GM19351 (cell line): ENCODE measurements around the gene ATP1A2.
A peak's percentile ranks its signal among the peaks of the same experiment; 100 is the strongest.

Source experiments
- ATAC-seq: cut with Tn5 transposase; IDR thresholded peaks from one replicate; pipeline ENCODE4 v1.9.1; 2021; ENCODE audit warnings: mild to moderate bottlenecking, moderate library complexity; ENCODE audit not compliant: unreplicated experiment

Gene ATP1A2

DNA sequence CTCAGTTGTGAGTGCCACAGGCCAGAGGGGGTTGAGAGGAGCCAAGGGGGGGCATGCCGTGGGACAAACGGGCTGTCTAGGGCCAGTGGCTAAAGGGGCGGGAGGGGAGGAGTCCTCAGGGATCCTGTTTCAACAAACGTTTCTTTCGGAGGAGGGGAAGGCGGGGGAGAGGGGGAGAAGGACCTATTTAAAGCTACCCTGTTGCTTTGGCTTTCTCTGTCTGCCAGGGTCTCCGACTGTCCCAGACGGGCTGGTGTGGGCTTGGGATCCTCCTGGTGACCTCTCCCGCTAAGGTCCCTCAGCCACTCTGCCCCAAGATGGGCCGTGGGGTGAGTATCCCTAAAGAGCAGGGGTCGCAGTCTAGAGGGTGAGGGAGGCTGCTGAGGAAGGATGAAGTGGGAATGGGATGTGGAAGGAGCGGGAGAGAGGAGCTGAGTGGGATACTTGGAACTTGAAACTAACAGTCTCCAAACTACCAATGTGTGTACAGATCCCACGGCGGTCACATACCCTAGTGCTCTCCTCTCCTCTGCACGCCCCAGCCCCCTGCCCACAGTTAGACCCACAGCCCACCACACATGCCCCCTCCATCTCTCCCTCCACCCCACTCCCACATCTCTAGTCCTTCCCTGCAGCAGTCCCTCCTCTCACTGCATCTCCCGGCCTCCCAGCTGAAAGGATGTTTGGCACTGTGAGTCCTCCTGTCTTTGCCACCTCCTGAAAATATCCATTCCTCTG lies at the start of gene ATP1A2:
Gene ATP1A2, plus strand, starts transcription at position 215 of the 738 bp plus-strand sequence. Its CDS starts 103 bp downstream, at position 318.
- no peak for ATAC-seq

DNA sequence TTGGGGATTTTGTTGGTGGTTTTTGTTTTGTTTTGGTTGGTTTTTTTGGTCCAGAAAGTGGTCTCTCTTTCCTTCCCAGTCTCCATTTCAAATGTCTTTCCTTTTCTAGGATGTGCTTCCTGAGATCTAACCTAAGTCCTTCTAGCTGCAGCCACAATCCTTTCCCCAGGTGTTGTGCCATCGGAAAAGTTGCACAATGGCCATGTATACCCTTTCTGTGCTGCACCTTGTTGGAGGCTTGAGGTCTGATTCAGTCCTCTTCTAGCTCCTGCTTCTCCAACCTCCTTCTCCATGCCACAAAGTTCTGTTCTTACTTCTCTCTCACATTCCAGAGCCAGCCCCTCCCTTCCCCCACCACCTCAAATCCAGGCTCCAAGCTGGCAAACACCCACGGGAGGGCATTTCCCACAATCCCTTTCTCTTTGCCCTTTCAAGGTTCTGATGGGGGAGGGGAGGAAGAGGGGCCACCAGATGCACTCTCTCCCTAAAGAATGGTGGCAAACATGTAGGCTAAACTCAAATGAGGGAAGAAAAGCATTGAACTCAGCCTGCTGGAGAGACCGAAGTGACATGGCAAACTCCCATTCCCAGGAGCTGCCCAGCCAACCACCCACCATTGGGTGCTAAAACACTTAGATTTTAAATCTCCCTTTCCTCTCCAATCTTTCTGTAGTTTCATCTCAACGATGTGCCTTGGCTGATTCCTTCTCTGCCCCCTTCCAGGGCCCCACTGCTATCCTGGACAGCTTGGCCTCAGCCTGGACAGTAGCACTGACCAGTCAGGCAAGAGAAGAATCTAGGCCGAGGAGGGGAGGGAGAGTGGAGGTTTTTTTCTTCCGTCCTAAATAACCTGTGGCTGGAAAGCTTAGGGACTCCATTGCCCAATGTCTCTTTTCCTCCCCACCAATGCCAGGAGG lies 48.5 kb upstream of the ATP1A2 start:
- ATAC-seq: no peak

DNA sequence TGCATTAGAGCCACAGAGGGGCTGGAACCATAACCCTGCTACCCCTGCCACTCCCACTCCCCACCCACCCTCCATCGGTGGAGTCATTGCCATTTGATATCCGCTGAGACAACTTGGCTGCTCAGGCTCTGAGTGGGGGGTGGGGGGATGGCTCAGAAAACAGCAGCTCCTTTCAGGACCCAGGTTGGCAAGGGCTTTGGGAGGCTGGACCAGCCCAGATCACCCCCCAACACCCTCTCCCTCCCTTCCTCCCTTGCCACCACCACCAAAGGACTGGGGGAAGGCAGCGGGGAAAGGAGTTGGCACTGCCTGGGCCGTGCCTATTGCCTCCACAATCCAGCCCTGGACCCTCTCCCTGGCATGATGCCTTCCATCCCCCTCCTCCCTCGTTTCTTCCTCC lies 47.3 kb upstream of the ATP1A2 start:
- ATAC-seq: no peak

DNA sequence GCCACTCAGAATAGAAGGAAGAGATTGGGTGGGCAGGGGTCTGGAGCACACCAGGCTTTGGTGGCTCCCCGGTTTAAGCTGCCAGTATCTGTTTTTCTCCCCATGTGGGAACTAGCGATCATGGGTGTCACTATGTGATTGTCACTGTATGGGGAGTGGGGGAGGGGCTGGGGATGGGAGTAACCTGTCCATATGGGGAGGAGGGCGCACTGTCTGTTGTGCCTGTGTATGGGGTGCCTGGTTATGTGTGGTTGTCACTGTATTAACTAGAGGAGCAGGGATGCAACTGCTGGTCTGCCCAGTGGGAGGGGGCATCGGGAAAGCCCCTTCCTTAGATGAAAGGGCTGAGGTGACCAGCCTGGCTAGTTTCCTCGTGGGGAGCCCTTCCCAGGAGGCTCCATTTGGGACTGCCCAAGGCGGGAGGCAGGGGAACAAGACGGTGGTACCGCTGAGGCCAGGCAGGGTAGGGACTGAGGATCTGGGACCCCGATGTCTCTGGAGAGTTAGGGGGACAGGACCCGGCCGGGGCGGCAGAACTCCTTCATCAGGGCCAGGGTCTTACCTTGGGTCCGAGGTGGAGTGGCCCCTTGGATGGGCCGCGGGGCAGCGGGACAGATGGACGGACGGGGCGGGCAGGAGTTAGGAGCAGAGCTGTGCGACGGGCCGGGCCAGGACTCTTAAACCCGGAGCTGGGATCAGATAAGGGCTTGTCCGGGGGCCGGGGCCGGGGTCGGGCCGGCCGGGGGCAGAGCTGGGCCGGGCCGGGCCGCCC lies 45.9 kb upstream of the ATP1A2 start, which contains the start of gene KCNJ10:
Gene KCNJ10, minus strand, starts transcription at position 701 of the 772 bp plus-strand sequence. CDS start 27,628 bp downstream, outside the sequence.
- no peak for ATAC-seq

DNA sequence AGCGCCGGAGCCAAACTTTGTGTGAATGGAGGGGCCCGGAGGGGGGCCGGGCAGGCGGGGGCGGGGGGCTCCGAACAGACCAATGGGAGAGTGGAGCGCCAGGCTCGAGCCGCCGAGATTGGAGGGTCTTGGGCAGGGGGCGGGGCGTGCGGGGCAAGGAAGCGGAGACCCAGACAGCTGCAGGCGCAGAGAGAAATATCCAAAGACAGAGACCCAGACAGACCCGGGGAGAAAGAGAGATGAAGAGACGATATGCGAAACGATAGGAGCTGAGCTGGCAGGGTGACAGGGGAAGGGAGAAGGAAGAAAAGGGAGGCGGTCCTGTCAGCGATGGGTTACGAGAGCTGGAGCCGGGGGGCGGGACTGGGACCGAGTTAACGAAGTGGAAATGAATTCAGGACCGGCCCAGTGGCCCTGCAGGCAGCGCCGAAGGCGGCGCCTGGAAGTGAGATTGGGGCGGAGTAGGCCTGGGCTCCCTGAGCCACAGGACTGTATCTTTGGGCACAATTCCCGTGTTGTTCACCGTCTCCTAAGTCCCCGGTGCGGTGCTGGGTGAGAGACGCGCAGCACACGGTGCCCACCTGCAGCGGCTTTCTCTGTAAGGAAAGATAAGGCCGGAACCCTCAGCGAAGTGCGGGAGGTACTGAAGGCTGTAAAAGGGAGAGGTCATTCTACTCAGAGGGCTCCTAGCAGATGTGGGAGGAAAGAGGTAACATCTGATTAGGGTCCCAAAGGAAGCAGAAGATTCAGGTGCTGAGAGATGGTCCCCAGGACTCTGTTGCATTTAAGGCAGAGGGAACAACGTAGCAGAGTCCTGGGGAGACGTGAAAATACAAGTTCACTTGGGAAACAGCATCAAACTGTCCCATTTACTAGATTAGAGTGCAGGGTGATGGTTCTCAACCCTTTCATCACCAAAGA lies 45.1 kb upstream of the ATP1A2 start:
- ATAC-seq: peak; percentile 44

DNA sequence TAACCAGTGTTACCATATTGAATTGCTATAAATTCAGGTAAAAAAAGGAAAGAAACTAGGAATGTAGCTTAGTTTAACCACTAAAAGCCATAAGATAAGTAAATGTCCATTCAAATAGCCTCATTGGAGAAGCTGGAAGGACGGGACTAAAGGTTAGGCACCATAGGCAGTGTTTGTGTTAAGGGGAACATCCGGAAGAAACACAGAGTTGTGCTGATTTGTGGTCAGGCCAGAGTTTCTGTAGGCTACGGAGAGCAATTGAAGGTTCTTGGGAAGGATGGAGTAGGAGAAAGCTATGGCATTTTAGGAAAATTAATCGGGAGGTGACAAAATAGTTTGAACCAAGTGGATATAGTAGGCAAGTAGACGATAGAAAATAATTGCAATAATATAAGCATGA lies 44.3 kb upstream of the ATP1A2 start:
- ATAC-seq: no peak

DNA sequence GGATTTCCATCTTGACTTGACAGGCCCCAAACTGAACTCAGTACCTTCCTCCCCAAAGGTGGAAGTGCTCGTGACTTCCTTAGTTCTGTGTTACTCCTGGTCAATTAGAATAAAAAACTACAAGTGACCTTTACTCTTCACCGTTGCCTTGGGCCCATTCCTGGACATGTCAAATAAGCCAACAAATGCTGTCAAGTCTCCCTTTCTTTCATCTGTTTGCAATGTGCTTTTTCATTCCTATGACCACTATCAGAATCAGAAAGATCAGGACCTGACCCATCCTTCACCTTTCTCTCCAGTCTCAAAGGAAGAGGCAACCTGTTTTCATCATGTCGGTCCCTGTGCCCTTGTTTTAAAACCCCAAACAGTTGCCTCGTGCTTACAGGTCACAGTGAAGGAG lies 40.7 kb upstream of the ATP1A2 start:
- no peak for ATAC-seq

DNA sequence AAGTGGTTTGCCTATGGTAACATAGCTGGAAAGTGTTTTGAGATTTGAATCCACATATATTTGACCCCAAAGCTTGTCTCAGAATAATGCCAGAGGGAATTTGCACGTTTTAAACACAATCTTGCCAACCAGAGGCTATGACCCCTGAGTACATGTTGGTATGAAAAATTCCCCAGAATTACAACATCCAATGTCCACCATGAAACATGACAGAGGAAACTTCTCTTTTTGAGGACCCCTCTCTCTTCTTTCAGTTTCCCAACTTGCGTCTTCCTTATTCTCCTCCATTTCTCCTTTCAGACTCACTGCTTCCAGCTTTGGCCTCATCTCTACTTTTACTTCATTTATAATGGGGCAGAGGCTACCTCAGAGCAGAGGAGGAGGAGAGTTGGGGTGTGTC lies 39.7 kb upstream of the ATP1A2 start:
- no peak for ATAC-seq

DNA sequence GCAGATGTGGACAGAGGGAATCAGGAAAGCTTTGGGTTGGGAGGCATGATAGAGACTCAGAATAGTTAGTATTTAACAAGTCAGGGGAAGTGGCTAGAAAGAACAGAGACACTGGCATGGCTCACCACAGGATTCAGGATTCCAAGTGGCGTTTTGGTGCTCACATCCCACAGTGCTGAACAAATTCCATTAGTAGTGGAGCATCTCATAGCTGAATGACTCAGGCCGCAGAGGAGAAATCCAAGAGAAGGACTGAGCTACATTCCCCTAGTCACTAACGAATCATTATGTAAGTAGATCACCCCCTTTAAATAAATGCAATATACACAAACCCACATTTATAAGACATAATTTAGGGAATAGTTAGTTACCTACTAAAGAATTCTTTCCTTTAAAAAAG lies 39.3 kb upstream of the ATP1A2 start:
- ATAC-seq: no peak

DNA sequence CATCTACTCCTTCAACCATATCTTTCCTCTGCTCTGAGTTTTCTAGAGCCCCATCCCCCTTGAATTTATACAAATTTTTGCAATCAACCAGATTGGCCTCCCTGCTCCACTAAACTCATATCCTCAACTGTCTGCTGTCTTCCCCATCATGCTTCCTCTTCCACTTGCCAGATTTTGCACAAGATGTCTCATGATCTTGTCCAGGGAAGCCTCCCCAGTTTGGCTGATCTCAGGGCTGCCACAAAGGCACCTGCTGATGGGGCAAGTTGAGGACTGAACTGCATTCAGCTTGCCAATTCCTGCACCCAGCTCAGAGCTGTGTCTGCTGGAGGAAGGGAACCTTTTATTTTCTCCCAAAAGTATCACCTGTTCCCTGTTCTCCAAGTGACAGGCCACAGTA lies 38.1 kb upstream of the ATP1A2 start:
- ATAC-seq: no peak

DNA sequence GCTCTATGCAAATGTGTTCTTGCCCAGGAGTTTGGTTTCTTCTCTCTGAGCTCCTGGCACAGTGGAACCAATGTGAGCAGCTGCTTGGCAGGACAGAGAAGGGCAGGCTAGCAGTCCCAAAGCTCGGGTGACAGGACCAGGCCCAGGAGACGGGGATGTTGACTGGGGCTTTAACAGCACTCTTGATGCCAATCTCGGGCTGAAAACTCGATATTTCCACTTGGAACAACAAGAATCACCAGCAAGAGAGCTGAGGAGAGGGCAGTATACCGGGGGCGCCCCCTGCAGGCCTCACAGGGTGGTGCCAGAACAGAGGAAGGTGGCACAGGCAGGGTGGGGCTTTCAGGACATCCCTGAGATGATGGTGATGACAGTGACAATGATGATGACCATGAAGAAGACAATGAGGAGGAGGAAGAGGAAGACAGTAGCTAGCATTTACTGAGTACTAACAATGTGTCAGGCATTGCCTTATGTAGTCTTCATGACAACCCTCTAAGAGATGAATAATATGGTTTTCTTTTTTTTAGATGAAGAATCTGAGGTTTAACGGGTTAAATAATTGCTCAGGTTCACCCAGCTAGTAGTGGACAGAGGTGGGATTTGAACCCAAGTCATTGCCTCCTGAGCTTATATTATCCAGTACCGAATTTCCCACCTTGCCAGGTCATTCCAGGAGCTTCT lies 36.9 kb upstream of the ATP1A2 start:
- peak; percentile 79 for ATAC-seq

DNA sequence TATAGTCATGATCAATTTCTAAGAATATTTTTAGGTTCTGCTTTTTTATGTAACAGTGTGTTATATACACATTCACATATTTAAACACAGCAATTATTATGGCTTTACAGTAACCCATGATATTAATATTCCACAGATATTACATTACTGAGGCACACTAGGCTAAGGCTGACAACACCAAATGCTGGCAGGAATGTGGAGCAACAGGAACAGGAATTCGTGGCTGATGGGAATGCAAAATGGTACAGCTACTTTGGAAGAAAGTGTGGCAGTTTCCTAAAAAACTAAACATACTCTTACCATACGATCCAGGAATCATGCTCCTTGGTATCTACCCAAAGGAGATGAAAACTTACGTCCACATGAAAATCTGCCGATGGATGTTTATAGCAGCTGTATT lies 36.1 kb upstream of the ATP1A2 start:
- ATAC-seq: no peak

DNA sequence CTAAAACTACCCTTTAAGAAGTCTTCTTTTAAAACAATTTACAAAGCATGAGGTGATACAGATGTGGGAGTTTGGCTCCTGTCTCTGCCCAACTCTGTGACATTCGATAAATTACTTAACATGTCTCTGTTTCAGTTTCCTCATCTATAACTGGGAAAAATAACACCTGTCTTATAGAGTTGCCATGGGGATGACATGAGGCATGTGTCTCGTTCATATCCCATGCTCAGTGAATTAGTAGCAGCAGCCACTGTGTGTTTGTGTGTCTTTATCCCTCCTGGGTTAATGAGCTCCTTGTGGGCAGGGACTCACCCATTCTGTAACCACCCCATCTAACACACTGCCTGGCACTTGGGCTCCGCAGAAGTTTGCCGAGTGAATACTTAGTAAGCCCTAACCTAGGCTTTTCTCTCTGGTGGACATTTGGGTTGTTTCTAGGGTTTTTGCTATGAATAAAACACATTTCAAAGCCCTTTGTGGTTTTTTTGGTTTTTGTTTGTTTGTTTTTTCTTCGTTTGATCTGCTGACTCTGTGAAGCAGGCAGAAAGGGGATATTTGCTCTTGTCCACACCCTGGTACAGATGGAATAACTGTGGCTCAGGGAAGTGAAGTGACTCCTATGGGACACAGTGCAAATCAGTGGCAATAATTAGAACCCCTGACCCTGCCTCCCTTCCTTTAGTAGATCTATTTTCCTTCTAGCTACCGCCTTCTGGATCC lies 35.0 kb upstream of the ATP1A2 start:
- ATAC-seq: no peak

DNA sequence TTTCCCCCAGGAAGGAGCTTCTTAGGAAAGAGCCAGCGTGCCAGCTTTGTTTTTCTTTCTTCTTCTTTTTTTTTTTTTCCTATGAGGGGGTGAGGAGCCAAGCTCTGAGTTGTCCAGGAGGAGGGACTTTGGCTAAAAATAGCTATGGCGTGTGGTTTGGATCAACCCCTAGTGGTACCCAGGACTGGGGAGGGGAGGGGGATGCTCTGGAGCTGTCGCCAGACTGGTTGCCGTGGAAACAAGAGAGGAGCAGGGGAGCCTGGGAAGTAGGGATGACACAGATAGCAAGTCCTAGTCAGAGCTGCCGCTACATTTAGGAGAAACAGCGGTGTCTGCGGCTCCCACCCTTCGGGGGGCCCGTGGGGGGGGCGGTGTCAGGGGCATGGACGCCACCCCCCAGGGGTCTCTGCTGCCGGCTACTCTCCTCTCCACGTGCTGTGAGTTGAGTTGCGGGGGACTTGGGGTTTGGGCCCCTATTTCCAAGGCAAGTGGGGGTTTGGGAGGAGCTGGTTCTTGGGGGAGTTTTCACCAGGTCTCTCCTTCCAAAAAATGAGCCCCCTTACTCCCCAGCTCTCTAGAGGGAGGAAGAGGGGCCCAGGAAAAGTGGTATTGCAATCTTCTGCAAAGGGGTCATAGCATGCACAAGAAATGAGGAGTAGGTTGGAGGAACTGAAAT lies 34.2 kb upstream of the ATP1A2 start, which contains the start of gene KCNJ9:
Gene KCNJ9, plus strand, starts transcription at position 278 of the 676 bp plus-strand sequence. CDS start 2,493 bp downstream, outside the sequence.
- no peak for ATAC-seq

DNA sequence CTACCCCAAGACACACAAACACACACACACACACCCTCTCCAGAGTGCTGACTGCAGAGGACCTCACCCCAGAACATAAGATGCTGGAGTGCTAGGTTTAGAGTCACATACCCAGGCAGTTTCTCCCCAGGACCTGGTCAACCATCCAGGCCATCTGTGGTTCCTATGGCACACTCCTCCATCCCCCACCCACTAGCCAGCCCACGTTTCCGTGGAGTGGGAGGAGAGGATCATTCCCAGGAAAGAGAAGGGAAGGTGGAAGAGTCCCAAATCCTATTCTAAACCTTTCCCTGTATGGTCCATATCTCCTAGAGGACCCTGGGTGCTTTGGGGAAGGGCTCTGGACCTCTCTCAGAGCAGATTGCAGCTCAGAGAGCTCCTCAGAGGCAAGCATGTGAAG lies 33.1 kb upstream of the ATP1A2 start:
- no peak for ATAC-seq

DNA sequence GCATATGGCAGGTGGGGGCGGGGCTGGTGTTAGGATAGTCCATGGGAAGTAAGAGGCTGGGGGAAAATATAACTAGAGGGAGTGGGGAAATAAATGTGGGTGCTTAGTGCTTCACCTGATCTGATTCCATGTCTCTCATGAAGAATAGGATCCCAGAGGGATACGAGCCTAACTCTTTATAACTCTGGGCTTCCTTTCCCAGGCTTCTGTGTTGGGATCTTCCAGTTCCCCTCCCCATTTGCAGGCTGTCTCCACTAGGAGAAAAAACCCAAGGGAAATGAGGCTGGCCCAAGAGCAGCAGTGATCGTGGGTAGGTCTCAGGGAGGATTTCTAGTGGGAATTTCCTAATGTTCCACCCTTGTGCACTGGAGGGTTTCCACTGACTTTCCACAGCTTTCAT lies 32.6 kb upstream of the ATP1A2 start:
- ATAC-seq: no peak

DNA sequence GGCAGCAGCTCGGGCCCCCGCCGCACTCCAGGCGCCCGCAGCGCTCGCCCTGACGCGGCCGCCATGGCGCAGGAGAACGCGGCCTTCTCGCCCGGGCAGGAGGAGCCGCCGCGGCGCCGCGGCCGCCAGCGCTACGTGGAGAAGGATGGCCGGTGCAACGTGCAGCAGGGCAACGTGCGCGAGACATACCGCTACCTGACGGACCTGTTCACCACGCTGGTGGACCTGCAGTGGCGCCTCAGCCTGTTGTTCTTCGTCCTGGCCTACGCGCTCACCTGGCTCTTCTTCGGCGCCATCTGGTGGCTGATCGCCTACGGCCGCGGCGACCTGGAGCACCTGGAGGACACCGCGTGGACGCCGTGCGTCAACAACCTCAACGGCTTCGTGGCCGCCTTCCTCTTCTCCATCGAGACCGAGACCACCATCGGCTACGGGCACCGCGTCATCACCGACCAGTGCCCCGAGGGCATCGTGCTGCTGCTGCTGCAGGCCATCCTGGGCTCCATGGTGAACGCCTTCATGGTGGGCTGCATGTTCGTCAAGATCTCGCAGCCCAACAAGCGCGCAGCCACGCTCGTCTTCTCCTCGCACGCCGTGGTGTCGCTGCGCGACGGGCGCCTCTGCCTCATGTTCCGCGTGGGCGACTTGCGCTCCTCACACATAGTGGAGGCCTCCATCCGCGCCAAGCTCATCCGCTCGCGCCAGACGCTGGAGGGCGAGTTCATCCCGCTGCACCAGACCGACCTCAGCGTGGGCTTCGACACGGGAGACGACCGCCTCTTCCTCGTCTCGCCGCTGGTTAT lies 31.4 kb upstream of the ATP1A2 start:
- ATAC-seq: no peak
